Psoas muscle (tissue), 8 donors: ENCODE results near the gene ARHGAP10. TPM values are rescaled to one million over a fixed set of nuclear protein-coding genes. Genes with fewer than 3 reads are reported as not detected.

Source experiments
- ATAC-seq, 4 donors: fragments of 200-7000 bp; cut with Tn5 transposase; one replicate each; pipeline ENCODE4 v1.9.1; 2020; ENCODE audit warnings: moderate library complexity in 3 of 4, mild to moderate bottlenecking in 2 of 4
- DNase-seq, 2 donors: peaks; one replicate each; pipeline ENCODE4 v3.0.0-alpha.2; 2020
- H3K27ac ChIP-seq: fragments of 200-600 bp; one replicate; pipeline ENCODE4 v1.8.0; 2022
- H3K27me3 ChIP-seq, 3 donors: fragments of 200-600 bp in 1 of 3; one replicate each; pipeline versions ENCODE4 v1.6.1 to v1.8.0; 2013 to 2022; ENCODE audit warnings: low read length in 2 of 3, mild to moderate bottlenecking in 2 of 3, moderate library complexity in 1 of 3; ENCODE audit not compliant: insufficient read depth in 3 of 3
- H3K36me3 ChIP-seq, 2 donors: fragments of 200-600 bp in 1 of 2; one replicate each; pipeline versions ENCODE4 v1.6.1 to v1.8.0; 2013 to 2022; ENCODE audit warnings: low read depth in 1 of 2, mild to moderate bottlenecking in 1 of 2, moderate library complexity in 1 of 2; ENCODE audit not compliant: insufficient read depth in 1 of 2
- H3K4me1 ChIP-seq: fragments of 200-600 bp; one replicate; pipeline ENCODE4 v1.8.0; 2022
- H3K4me3 ChIP-seq: fragments of 200-600 bp; one replicate; pipeline ENCODE4 v1.8.0; 2022; ENCODE audit warnings: mild to moderate bottlenecking
- H3K9me3 ChIP-seq: fragments of 200-600 bp; one replicate; pipeline ENCODE4 v1.8.0; 2022
- CTCF ChIP-seq: fragments of 200-600 bp; IDR thresholded peaks from one replicate; pipeline ENCODE4 v1.8.0; 2022; ENCODE audit warnings: antibody characterized with exemption
- WGBS, 3 donors: extraction: QIAGEN DNeasy Blood & Tissue Kit; methylation state at CpG; one replicate each; pipeline versions ENCODE4 v1.1.6 to v1.1.7; 2013; 5-methylcytosine and 5-hydroxymethylcytosine counted together
- intact Hi-C, 2 donors: fragments of 100-400 bp; cut with DNase I; formaldehyde crosslinking; loops; one replicate each; pipeline versions ENCODE4 v1.11.0 to v1.14.2; 2022
- polyA plus RNA-seq, 3 donors: library from polyadenylated mRNA; stranded (reverse); fragments of 200-250 nt; gene quantifications; one replicate each; pipeline ENCODE4 v1.2.3, GENCODE V29; 2013
- total RNA-seq, 4 donors: library from RNA; stranded (reverse); fragmentation: NEBNext Ultra II Directional in 2 of 4; extraction: Animal tissue kit (Norgen Biotek cat#: 25700) in 2 of 4; gene quantifications; one replicate each; pipeline versions ENCODE4 v1.2.1 to v1.2.4, GENCODE V29; 2021 to 2023
- donor health status: healthy with polysubstance abuse.
- donor health status: DM: no; HTN: no; CAD: no; lungs with moderate emphysema.
- donor health status: Bipolar disorder and iron deficiency.
- donor health status: healthy.
- donor health status: DM: yes; HTN: yes; CAD: no.
- donor health status: DM: no; HTN: no; CAD: no.
- donor health status: DM: no; HTN: no; CAD: no.
- donor health status: DM: yes; HTN: yes; CAD: no.

Gene ARHGAP10
- total and polyA plus RNA-seq, 7 donors = 28.8 to 43.5 (median 34.0) TPM

GRCh38 chr4:147942729-147943128, 210.8 kb downstream of the ARHGAP10 start:
- intact Hi-C loops = no loop called here
- Histone ChIP-seq H3K4me3 (no peak overlapping the region), H3K9me3 (no peaks in the 10 kb centered on the region), H3K4me1 (no peaks in the 10 kb centered on the region), H3K27me3 (no peaks in the 10 kb centered on the region), H3K36me3 (peaks cover 2 to 54% of the 10 kb centered on the region in 2 donors), H3K27ac (no peak overlapping the region)
- ATAC-seq (no peak), DNase-seq (no peak)
- WGBS, 3 donors = 69 to 74% (median 73%) methylated on average over 5 of the region's 5 CpGs
- TF ChIP-seq CTCF = no peak

- Histone ChIP-seq H3K4me1 (no peaks in the 10 kb centered on the region), H3K4me3 (no peak overlapping the region), H3K9me3 (no peaks in the 10 kb centered on the region), H3K27ac (no peak overlapping the region), H3K36me3 (peaks cover 2 to 58% of the 10 kb centered on the region in 2 donors), H3K27me3 (no peaks in the 10 kb centered on the region)
- no peak for TF ChIP-seq CTCF
- no peak for DNase-seq
- intact Hi-C loops = no loop called here
- no peak for ATAC-seq
- 82 to 91% (median 86%) methylated on average over 3 of the region's 3 CpGs for WGBS, 3 donors
Observed at GRCh38 chr4:147943159-147943638, 211.3 kb downstream of the ARHGAP10 start.

GRCh38 chr4:147944249-147944648, 212.4 kb downstream of the ARHGAP10 start:
- ATAC-seq (no peak), DNase-seq (no peak)
- Histone ChIP-seq H3K27ac (no peak overlapping the region), H3K27me3 (no peaks in the 10 kb centered on the region), H3K9me3 (no peaks in the 10 kb centered on the region), H3K36me3 (peaks cover 2 to 62% of the 10 kb centered on the region in 2 donors), H3K4me3 (no peak overlapping the region), H3K4me1 (no peaks in the 10 kb centered on the region)
- 73 to 79% (median 78%) methylated on average over 1 of the region's 1 CpG for WGBS, 3 donors
- no peak for TF ChIP-seq CTCF
- intact Hi-C loops = no loop called here

- no peak overlapping the region for H3K4me3 ChIP-seq
- intact Hi-C loops = no loop called here
- H3K4me1 ChIP-seq = no peaks in the 10 kb centered on the region
- ATAC-seq (no peak), DNase-seq (no peak)
- TF ChIP-seq CTCF = no peak
- no peaks in the 10 kb centered on the region for H3K27me3 ChIP-seq
- H3K36me3 ChIP-seq = peaks cover 2 to 58% of the 10 kb centered on the region in 2 donors
- whole genome bisulfite sequencing, 3 donors = 94 to 96% (median 94%) methylated on average over 10 of the region's 10 CpGs
- H3K9me3 ChIP-seq = no peaks in the 10 kb centered on the region
- no peak overlapping the region for H3K27ac ChIP-seq
Observed at GRCh38 chr4:147944670-147945260, 212.9 kb downstream of the ARHGAP10 start.

- no peaks in the 10 kb centered on the region for H3K27me3 ChIP-seq
- TF ChIP-seq CTCF = no peak
Observed at GRCh38 chr4:147948336-147948735, 216.4 kb downstream of the ARHGAP10 start.

More at GRCh38 chr4:147948336-147948735, 216.4 kb downstream of the ARHGAP10 start:
- Histone ChIP-seq H3K4me1 (no peaks in the 10 kb centered on the region), H3K27ac (no peak overlapping the region), H3K36me3 (peaks cover 0 to 49% of the 10 kb centered on the region in 2 donors), H3K9me3 (no peaks in the 10 kb centered on the region), H3K4me3 (no peak overlapping the region)
- no peak for ATAC-seq
- DNase-seq = no peak
- intact Hi-C loops = no loop called here
- 92 to 96% (median 92%) methylated on average over 5 of the region's 5 CpGs for WGBS, 3 donors
